H1 (cell line): ENCODE measurements around the gene ADORA1. TPM values are rescaled to one million over a fixed set of nuclear protein-coding genes. Genes with fewer than 3 reads are reported as not detected.

Experiments used
- CTCF ChIA-PET: fragments of 300-600 bp; sonication (Branson Sonifier 250); formaldehyde crosslinking; loops from one replicate; lab custom pipeline; 2021; ENCODE audit not compliant: partially characterized antibody; lab: Charles Lee
- POLR2A ChIA-PET: fragments of 300-600 bp; sonication (Branson Sonifier 250); formaldehyde crosslinking; loops from one replicate; lab custom pipeline; 2021; ENCODE audit warnings: inconsistent platforms; ENCODE audit not compliant: partially characterized antibody; lab: Charles Lee
- DNase-seq, 2 experiments: peaks; one replicate each; pipeline versions ENCODE4 v3.0.0 to v3.0.0-alpha.2; 2010 to 2022; ENCODE audit warnings: low spot score in 2 of 2, low read depth in 1 of 2, mixed read lengths in 1 of 2
- FAIRE-seq: peaks from 2 replicates; lab custom pipeline; 2011; peaks lifted over from hg19 to GRCh38; lab: Jason Lieb, UNC
- H2AFZ ChIP-seq: 2 replicates; pipeline ENCODE4 v1.8.1; 2012; ENCODE audit warnings: low read length, inconsistent platforms
- H2AK5ac ChIP-seq: 2 replicates; pipeline ENCODE4 v1.6.1; 2013; ENCODE audit warnings: low read depth, low read length
- H2BK120ac ChIP-seq: replicated peaks from 2 replicates; pipeline ENCODE3; 2013; ENCODE audit warnings: low read depth, low read length, inconsistent platforms
- H2BK12ac ChIP-seq: 2 replicates; pipeline ENCODE4 v1.6.1; 2013; ENCODE audit warnings: low read depth, low read length
- H2BK15ac ChIP-seq: 2 replicates; pipeline ENCODE4 v1.6.1; 2013; ENCODE audit warnings: low read length
- H2BK20ac ChIP-seq: 2 replicates; pipeline ENCODE4 v1.6.1; 2013; ENCODE audit warnings: low read length
- H2BK5ac ChIP-seq: 2 replicates; pipeline ENCODE4 v1.6.1; 2013; ENCODE audit warnings: low read depth, low read length
- H3K14ac ChIP-seq: 2 replicates; pipeline ENCODE4 v1.6.1; 2013; ENCODE audit warnings: inconsistent platforms; ENCODE audit not compliant: insufficient read length
- H3K18ac ChIP-seq: 2 replicates; pipeline ENCODE4 v1.6.1; 2013; ENCODE audit warnings: low read length; ENCODE audit errors: extremely low read depth
- H3K23ac ChIP-seq: 2 replicates; pipeline ENCODE4 v1.6.1; 2013; ENCODE audit warnings: inconsistent platforms; ENCODE audit not compliant: insufficient read length
- H3K23me2 ChIP-seq: 2 replicates; pipeline ENCODE4 v1.6.1; 2013; ENCODE audit warnings: low read depth, low read length
- H3K27ac ChIP-seq: 2 replicates; pipeline ENCODE4 v1.6.1; 2011; ENCODE audit warnings: low read depth, low read length, inconsistent platforms
- H3K27me3 ChIP-seq, 4 experiments: replicated peaks in 1 of 4; 1 replicate in 1 of 4; 2 replicates in 3 of 4; pipeline versions ENCODE4 v1.6.1 to v1.8.1; 2011 to 2013; ENCODE audit warnings: low read length in 3 of 4, mild to moderate bottlenecking in 3 of 4, inconsistent platforms in 2 of 4, mixed read lengths in 2 of 4, moderate library complexity in 1 of 4; ENCODE audit not compliant: control insufficient read depth in 3 of 4, insufficient read depth in 3 of 4; ENCODE audit errors: extremely low read depth in 1 of 4
- H3K36me3 ChIP-seq, 4 experiments: 2 replicates each; pipeline versions ENCODE4 v1.6.1 to v1.8.1; 2011 to 2013; ENCODE audit warnings: mild to moderate bottlenecking in 4 of 4, low read length in 3 of 4, moderate library complexity in 2 of 4, control low read depth in 1 of 4, inconsistent platforms in 1 of 4; ENCODE audit not compliant: insufficient read depth in 4 of 4, control insufficient read depth in 2 of 4
- H3K4ac ChIP-seq: replicated peaks from 2 replicates; pipeline ENCODE3; 2013; ENCODE audit warnings: low read length, low read depth, mixed read lengths, inconsistent platforms; ENCODE audit not compliant: insufficient read length
- H3K4me1 ChIP-seq, 4 experiments: replicated peaks in 1 of 4; 1 replicate in 1 of 4; 2 replicates in 3 of 4; pipeline versions ENCODE4 v1.6.1 to v1.8.1; 2011 to 2013; ENCODE audit warnings: low read length in 3 of 4, inconsistent platforms in 2 of 4, mixed read lengths in 1 of 4; ENCODE audit not compliant: insufficient read depth in 4 of 4, control insufficient read depth in 3 of 4
- H3K4me2 ChIP-seq, 2 experiments: 2 replicates each; pipeline versions ENCODE4 v1.6.1 to v1.8.1; 2011 to 2013; ENCODE audit warnings: low read depth in 2 of 2, low read length in 2 of 2, control low read depth in 1 of 2, inconsistent platforms in 1 of 2, mild to moderate bottlenecking in 1 of 2; ENCODE audit not compliant: insufficient read depth in 1 of 2
- H3K4me3 ChIP-seq, 4 experiments: fragments of 200-600, 300-600 bp in 1 of 4; sonication (generic), shearing (Covaris generic), sonication (Bioruptor Twin) in 1 of 4; 2 replicates each; pipeline versions ENCODE4 v1.5.1 to v1.8.1; 2011 to 2016; ENCODE audit warnings: low read length in 4 of 4, low read depth in 3 of 4, control low read depth in 2 of 4, inconsistent platforms in 2 of 4, mild to moderate bottlenecking in 2 of 4, mixed read lengths in 1 of 4, moderate library complexity in 1 of 4; ENCODE audit not compliant: insufficient read depth in 2 of 4; ENCODE audit errors: extremely low read depth in 1 of 4
- H3K56ac ChIP-seq: replicated peaks from 2 replicates; pipeline ENCODE3; 2013; ENCODE audit warnings: low read depth, mild to moderate bottlenecking, mixed read lengths, low read length, inconsistent platforms; ENCODE audit not compliant: insufficient read length
- H3K79me1 ChIP-seq: 2 replicates; pipeline ENCODE4 v1.6.1; 2013; ENCODE audit warnings: low read depth, low read length, control low read depth
- H3K79me2 ChIP-seq, 2 experiments: 2 replicates each; pipeline versions ENCODE4 v1.6.1 to v1.8.1; 2012 to 2013; ENCODE audit warnings: low read length in 2 of 2, mild to moderate bottlenecking in 2 of 2, inconsistent platforms in 1 of 2; ENCODE audit not compliant: insufficient read depth in 2 of 2, control insufficient read depth in 1 of 2
- H3K9ac ChIP-seq, 4 experiments: replicated peaks in 1 of 4; 1 replicate in 1 of 4; 2 replicates in 3 of 4; pipeline versions ENCODE4 v1.6.1 to v1.8.1; 2011 to 2013; ENCODE audit warnings: low read depth in 3 of 4, low read length in 3 of 4, control low read depth in 2 of 4, mild to moderate bottlenecking in 2 of 4, moderate library complexity in 2 of 4, inconsistent platforms in 1 of 4; ENCODE audit errors: extremely low read depth in 1 of 4
- H3K9me3 ChIP-seq, 2 experiments: 2 replicates each; pipeline versions ENCODE4 v1.6.1 to v1.8.1; 2012 to 2013; ENCODE audit warnings: mild to moderate bottlenecking in 2 of 2, moderate library complexity in 2 of 2, control low read depth in 1 of 2, inconsistent platforms in 1 of 2, low read depth in 1 of 2, low read length in 1 of 2, mixed read lengths in 1 of 2; ENCODE audit not compliant: insufficient read depth in 2 of 2
- H4K20me1 ChIP-seq, 2 experiments: replicated peaks in 1 of 2; 2 replicates each; pipeline versions ENCODE3 to v1.8.1; 2011 to 2013; ENCODE audit warnings: inconsistent platforms in 2 of 2, low read length in 2 of 2, mild to moderate bottlenecking in 1 of 2; ENCODE audit not compliant: insufficient read depth in 2 of 2, control insufficient read depth in 1 of 2
- H4K5ac ChIP-seq: 2 replicates; pipeline ENCODE4 v1.6.1; 2013; ENCODE audit warnings: low read length, low read depth, mixed read lengths, inconsistent platforms; ENCODE audit not compliant: insufficient read length
- H4K8ac ChIP-seq: 2 replicates; pipeline ENCODE4 v1.8.0; 2013; ENCODE audit warnings: mild to moderate bottlenecking, moderate library complexity, low read length, inconsistent platforms; ENCODE audit not compliant: insufficient read depth; ENCODE audit errors: extremely low read depth
- H4K91ac ChIP-seq: replicated peaks from 2 replicates; pipeline ENCODE3; 2013; ENCODE audit warnings: low read length, mixed read lengths, inconsistent platforms; ENCODE audit not compliant: insufficient read length
- CHD2 ChIP-seq: IDR thresholded peaks from 2 replicates; pipeline ENCODE4 v1.6.1; 2012; ENCODE audit warnings: low read length, improper control_type of control experiment
- KDM1A ChIP-seq: fragments of 200-600, 300-600 bp; sonication (generic); IDR thresholded peaks from 2 replicates; pipeline ENCODE4 v1.7.1; 2016; ENCODE audit warnings: mild to moderate bottlenecking, low read length, borderline replicate concordance
- WGBS, 2 experiments: shearing (Covaris generic) in 1 of 2; methylation state at CpG; one replicate each; pipeline versions ENCODE4 v1.1.6 to v1.1.7; 2013 to 2015; ENCODE audit warnings: low lambda C conversion rate in 2 of 2, mixed read lengths in 2 of 2, inconsistent platforms in 1 of 2, low coverage in 1 of 2, missing lambda C conversion rate in 1 of 2; ENCODE audit not compliant: insufficient replicate concordance in 2 of 2, insufficient coverage in 1 of 2, insufficient read length in 1 of 2; ENCODE audit errors: extremely low coverage in 1 of 2, missing lambda C conversion rate in 1 of 2; 5-methylcytosine and 5-hydroxymethylcytosine counted together
- polyA plus RNA-seq, 7 experiments: library from polyadenylated mRNA; depleted of rRNA in 3 of 7; stranded (reverse) in 5 of 7; unstranded in 2 of 7; fragments of >200 nt in 5 of 7; fragments of 200-250 nt in 2 of 7; gene quantifications; 1 replicate in 5 of 7; 2 replicates in 1 of 7; 4 replicates in 1 of 7; pipeline versions ENCODE4 v1.2.1 to v1.2.3, GENCODE V29; 2011 to 2013; ENCODE audit warnings: missing spikeins in 2 of 7, mixed read lengths in 2 of 7
- total RNA-seq: library from RNA; stranded (reverse); fragmentation: NEBNext Ultra II Directional; extraction: Animal tissue kit (Norgen Biotek cat#: 25700); gene quantifications from 2 replicates; pipeline ENCODE4 v1.2.1, GENCODE V29; 2021

Gene ADORA1
- total and polyA plus RNA-seq, 2 of the 8 experiments (the other 6 are each of a cell fraction or from before 2014, with no cell fraction given): 3.3 to 6.7 TPM

DNA sequence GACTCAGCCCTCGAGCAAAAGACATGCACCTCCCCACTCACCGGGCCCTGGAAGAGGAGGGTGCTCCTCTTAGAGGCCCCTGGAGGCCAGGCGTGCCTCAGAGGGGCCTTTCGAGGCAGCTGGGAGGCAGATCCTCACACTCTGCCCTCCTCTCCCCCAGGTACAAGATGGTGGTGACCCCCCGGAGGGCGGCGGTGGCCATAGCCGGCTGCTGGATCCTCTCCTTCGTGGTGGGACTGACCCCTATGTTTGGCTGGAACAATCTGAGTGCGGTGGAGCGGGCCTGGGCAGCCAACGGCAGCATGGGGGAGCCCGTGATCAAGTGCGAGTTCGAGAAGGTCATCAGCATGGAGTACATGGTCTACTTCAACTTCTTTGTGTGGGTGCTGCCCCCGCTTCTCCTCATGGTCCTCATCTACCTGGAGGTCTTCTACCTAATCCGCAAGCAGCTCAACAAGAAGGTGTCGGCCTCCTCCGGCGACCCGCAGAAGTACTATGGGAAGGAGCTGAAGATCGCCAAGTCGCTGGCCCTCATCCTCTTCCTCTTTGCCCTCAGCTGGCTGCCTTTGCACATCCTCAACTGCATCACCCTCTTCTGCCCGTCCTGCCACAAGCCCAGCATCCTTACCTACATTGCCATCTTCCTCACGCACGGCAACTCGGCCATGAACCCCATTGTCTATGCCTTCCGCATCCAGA is 37.7 kb downstream of the ADORA1 start:
- Histone ChIP-seq H3K4me2 (no peak overlapping the region), H3K4me1 (no peaks in the 10 kb centered on the region; a peak in 1 of 7 replicates), H3K9me3 (no peaks in the 10 kb centered on the region), H2BK12ac (peak overlapping the region; percentile 50; the same call in 1 of the 2 replicates), H3K36me3 (no peaks in the 10 kb centered on the region), H3K18ac (no peak overlapping the region), H3K14ac (no peak overlapping the region), H3K56ac (no peak overlapping the region), H2BK20ac (no peak overlapping the region), H2BK120ac (no peak overlapping the region), H4K91ac (no peak overlapping the region), H4K5ac (no peak overlapping the region), H3K79me1 (no peaks in the 10 kb centered on the region), H3K4ac (no peak overlapping the region), H3K4me3 (no peak overlapping the region), H3K23ac (no peak overlapping the region)
- CTCF ChIA-PET: interaction anchor here (0.9 to 16.8 kb wide), 10 partner anchors 11 to 131 kb away, joined by 3 to 511 read pairs (median 8); partner anchors contain the start of gene ADORA1
- POLR2A ChIA-PET: no interaction called here
- no peak for TF ChIP-seq KDM1A
- TF ChIP-seq CHD2: no peak
- TF ChIP-seq, all 59 proteins: peak for 0
- 95% methylated on average over 24 of the region's 28 CpGs; no CpG with 5 or more reads in 1 of the 2 experiments for WGBS, 2 experiments
- FAIRE-seq: no peak
- no peak overlapping the region for H2AFZ ChIP-seq
- no peak overlapping the region for H2AK5ac ChIP-seq
- no peak overlapping the region for H2BK15ac ChIP-seq
- H3K79me2 ChIP-seq: no peaks in the 10 kb centered on the region
- no peaks in the 10 kb centered on the region for H3K27me3 ChIP-seq
- no peak overlapping the region for H3K9ac ChIP-seq
- no peaks in the 10 kb centered on the region for H4K20me1 ChIP-seq
- DNase-seq: no peak
- no peak overlapping the region for H3K27ac ChIP-seq
- H4K8ac ChIP-seq: no peak overlapping the region
- H2BK5ac ChIP-seq: no peak overlapping the region
- H3K23me2 ChIP-seq: no peaks in the 10 kb centered on the region
